Measurements from ENCODE around the gene NEK1.
"Not testable (repeated sequence)": the region's sequence is repeated elsewhere in the genome, so short reads cannot be mapped to it uniquely, and the experiment has no call there.

Gene NEK1

GRCh38 chr4:169460081-169460480, 152.3 kb downstream of the NEK1 start:
- no peak for DNase-seq
- H3K36me3 Mint-ChIP-seq (ENCODE audit: low read depth), result peaks cover 75% of the 10 kb centered on the region
- peaks cover 16% of the 10 kb centered on the region for H3K9me3 Mint-ChIP-seq
- H3K4me3 Mint-ChIP-seq, result no peak overlapping the region
- no peak overlapping the region for H3K27ac Mint-ChIP-seq
- H3K4me1 Mint-ChIP-seq (ENCODE audit: low read depth), result no peaks in the 10 kb centered on the region
- H3K27me3 Mint-ChIP-seq, result no peaks in the 10 kb centered on the region

DNA sequence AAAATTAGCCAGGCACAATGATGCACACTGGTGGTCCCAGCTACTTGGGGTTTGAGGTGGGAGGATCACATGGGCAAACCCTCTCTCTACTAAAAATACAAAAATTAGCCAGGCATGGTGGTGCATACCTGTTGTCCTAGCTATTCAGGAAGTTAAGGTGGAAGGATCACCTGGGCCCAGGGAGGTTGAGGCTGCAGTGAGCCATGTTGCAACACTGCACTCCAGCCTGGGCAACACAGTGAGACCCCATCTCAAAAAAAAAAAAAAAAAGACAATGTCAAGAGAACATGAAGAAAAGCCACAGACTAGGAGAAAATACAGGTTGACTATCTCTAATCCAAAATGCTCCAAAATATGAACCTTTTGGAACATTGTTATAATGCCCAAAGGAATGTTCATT, 153.8 kb downstream of the NEK1 start:
- no peaks in the 10 kb centered on the region for H3K4me1 Mint-ChIP-seq (ENCODE audit: low read depth)
- DNase-seq, result no peak
- no peak overlapping the region for H3K27ac Mint-ChIP-seq
- peaks cover 90% of the 10 kb centered on the region for H3K36me3 Mint-ChIP-seq (ENCODE audit: low read depth)
- no peaks in the 10 kb centered on the region for H3K27me3 Mint-ChIP-seq
- H3K4me3 Mint-ChIP-seq, result no peak overlapping the region
- H3K9me3 Mint-ChIP-seq, result peaks cover 20% of the 10 kb centered on the region

- DNase-seq; H3K27me3 Mint-ChIP-seq; H3K27ac Mint-ChIP-seq; H3K4me3 Mint-ChIP-seq; H3K4me1 Mint-ChIP-seq (ENCODE audit: low read depth): not testable (repeated sequence)
- Mint-ChIP-seq H3K36me3 (ENCODE audit: low read depth) (peaks cover 95% of the 10 kb centered on the region), H3K9me3 (peaks cover 27% of the 10 kb centered on the region)
Observed at GRCh38 chr4:169452644-169453043, 159.7 kb downstream of the NEK1 start.

DNA sequence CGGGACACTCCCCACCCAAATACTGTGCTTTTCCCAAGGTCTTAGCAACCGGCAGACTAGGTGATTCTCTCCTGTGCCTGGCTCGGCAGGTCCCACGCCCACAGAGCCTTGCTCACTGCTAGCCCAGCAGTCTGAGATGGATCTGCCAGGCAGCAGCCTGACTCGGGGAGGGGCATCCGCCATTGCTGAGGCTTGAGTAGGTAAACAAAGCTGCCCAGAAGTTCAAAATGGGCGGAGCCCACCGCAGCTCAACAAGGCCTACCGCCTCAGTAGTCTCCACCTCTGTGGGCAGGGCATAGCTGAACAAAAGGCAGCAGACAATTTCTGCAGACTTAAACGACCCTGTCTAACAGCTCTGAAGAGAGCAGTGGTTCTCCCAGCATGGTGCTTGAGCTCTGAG, 163.4 kb downstream of the NEK1 start:
- H3K9me3 Mint-ChIP-seq, result peaks cover 43% of the 10 kb centered on the region

DNA sequence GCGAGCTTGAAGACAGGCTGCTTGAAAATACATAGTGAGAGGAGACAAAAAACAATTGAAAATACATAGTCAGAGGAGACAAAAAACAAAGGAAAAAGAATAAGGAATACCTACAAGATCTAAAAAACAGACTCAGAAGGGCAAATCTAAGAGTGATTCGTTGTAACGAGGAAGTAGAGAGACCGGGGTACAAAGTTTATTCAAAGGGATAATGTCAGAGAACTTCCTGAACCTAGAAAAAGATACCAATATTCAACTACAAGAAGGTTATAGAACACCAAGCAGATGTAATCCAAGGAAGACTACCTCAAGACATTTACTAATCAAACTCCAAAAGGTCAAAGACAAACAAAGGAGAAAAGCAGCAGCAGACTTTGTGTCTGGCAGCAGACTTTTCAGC, 165.6 kb downstream of the NEK1 start:
- H3K27me3 Mint-ChIP-seq, result no peaks in the 10 kb centered on the region
- H3K9me3 Mint-ChIP-seq, result peaks cover 47% of the 10 kb centered on the region
- H3K4me1 Mint-ChIP-seq (ENCODE audit: low read depth), result no peaks in the 10 kb centered on the region
- no peak for DNase-seq
- peaks cover 88% of the 10 kb centered on the region for H3K36me3 Mint-ChIP-seq (ENCODE audit: low read depth)
- no peak overlapping the region for H3K27ac Mint-ChIP-seq
- no peak overlapping the region for H3K4me3 Mint-ChIP-seq

More for the DNA sequence above, 163.4 kb downstream of the NEK1 start:
- not testable (repeated sequence) for H3K27me3 Mint-ChIP-seq; DNase-seq; H3K4me1 Mint-ChIP-seq (ENCODE audit: low read depth); H3K27ac Mint-ChIP-seq; H3K4me3 Mint-ChIP-seq
- H3K36me3 Mint-ChIP-seq (ENCODE audit: low read depth), result peaks cover 95% of the 10 kb centered on the region

DNA sequence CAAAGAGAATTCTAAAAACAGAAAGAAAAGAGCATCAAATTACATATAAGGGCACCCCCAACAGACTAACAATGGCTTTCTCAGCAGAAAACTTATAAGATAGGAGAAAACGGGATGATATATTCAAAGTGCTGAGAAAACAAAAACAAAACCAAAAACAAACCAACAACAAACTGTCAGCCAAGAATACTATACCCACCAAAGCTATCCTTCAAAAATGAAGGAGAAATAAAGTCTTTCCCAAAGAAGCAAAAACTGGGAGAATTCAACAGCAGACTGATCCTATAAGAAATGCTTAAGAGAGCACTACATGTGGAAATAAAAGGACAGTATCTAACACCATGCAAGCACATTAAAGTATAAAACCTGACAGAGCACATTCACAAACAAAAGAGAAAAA, 168.6 kb downstream of the NEK1 start:
- peaks cover 58% of the 10 kb centered on the region for H3K36me3 Mint-ChIP-seq (ENCODE audit: low read depth)
- peaks cover 2% of the 10 kb centered on the region for H3K4me1 Mint-ChIP-seq (ENCODE audit: low read depth)
- peaks cover 39% of the 10 kb centered on the region for H3K9me3 Mint-ChIP-seq
- DNase-seq, result no peak
- H3K27me3 Mint-ChIP-seq, result no peaks in the 10 kb centered on the region
- H3K27ac Mint-ChIP-seq, result no peak overlapping the region
- H3K4me3 Mint-ChIP-seq, result no peak overlapping the region

DNA sequence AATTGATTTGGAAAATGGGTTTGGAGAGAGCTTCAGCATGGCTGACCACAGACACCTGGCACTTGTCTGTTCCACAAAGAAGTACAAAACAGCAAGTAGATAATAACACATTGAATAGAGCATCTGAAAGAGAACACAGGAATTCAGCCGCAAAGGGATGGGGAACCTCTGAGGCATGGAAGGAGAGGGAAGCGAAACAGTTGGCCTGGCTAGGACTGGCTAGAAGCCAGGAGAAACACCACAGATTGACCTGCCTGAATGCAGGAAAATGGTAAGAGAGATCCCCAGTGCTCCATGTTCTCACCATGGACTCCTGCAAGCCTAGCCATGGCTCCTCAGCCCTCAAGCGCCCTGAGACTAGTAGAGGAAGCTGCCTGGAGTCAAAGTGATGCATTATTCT, 171.9 kb downstream of the NEK1 start:
- Mint-ChIP-seq H3K9me3 (peaks cover 22% of the 10 kb centered on the region), H3K36me3 (ENCODE audit: low read depth) (peaks cover 34% of the 10 kb centered on the region), H3K27me3 (no peaks in the 10 kb centered on the region), H3K4me3 (no peak overlapping the region), H3K4me1 (ENCODE audit: low read depth) (peaks cover 2% of the 10 kb centered on the region), H3K27ac (no peak overlapping the region)
- no peak for DNase-seq

- peaks cover 22% of the 10 kb centered on the region for H3K36me3 Mint-ChIP-seq (ENCODE audit: low read depth)
- H3K4me3 Mint-ChIP-seq, result no peak overlapping the region
- DNase-seq, result no peak
- H3K9me3 Mint-ChIP-seq, result peaks cover 15% of the 10 kb centered on the region
- no peaks in the 10 kb centered on the region for H3K27me3 Mint-ChIP-seq
- peaks cover 2% of the 10 kb centered on the region for H3K4me1 Mint-ChIP-seq (ENCODE audit: low read depth)
- H3K27ac Mint-ChIP-seq, result no peak overlapping the region
Observed at GRCh38 chr4:169439244-169439643, 173.1 kb downstream of the NEK1 start.

- Mint-ChIP-seq H3K27me3 (no peaks in the 10 kb centered on the region), H3K4me3 (no peak overlapping the region), H3K27ac (no peak overlapping the region), H3K36me3 (ENCODE audit: low read depth) (peaks cover 14% of the 10 kb centered on the region), H3K4me1 (ENCODE audit: low read depth) (peaks cover 2% of the 10 kb centered on the region), H3K9me3 (peaks cover 5% of the 10 kb centered on the region)
- DNase-seq, result no peak
Observed at GRCh38 chr4:169438057-169438480, 174.3 kb downstream of the NEK1 start.

GRCh38 chr4:169437299-169438047, 174.9 kb downstream of the NEK1 start:
- Mint-ChIP-seq H3K27me3 (no peaks in the 10 kb centered on the region), H3K9me3 (peaks cover 3% of the 10 kb centered on the region), H3K36me3 (ENCODE audit: low read depth) (peaks cover 14% of the 10 kb centered on the region), H3K4me1 (ENCODE audit: low read depth) (peaks cover 2% of the 10 kb centered on the region), H3K4me3 (no peak overlapping the region), H3K27ac (no peak overlapping the region)
- no peak for DNase-seq

DNA sequence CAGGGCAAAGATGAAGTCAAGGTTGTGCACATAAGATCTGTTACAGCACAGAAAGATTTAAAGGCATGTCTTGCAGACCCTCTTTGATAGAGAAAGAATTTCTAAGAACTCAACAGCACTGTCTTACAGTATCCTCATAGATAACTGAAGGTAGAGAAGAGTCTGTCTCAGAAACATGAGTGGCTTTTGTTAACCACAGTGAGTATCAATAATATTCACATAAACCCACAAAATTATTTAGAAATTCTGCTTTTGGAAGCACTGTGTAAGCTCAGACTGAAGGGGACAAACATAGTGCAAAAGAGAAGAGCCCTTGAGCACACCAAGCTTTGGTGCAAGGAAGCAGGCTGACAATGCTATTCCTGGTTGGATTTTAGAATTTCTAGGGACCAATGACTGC, 175.6 kb downstream of the NEK1 start:
- H3K27me3 Mint-ChIP-seq, result no peaks in the 10 kb centered on the region
- peaks cover 2% of the 10 kb centered on the region for H3K4me1 Mint-ChIP-seq (ENCODE audit: low read depth)
- no peak for DNase-seq
- H3K4me3 Mint-ChIP-seq, result no peak overlapping the region
- H3K9me3 Mint-ChIP-seq, result no peaks in the 10 kb centered on the region
- H3K36me3 Mint-ChIP-seq (ENCODE audit: low read depth), result peaks cover 14% of the 10 kb centered on the region
- no peak overlapping the region for H3K27ac Mint-ChIP-seq

- Mint-ChIP-seq H3K27me3 (no peaks in the 10 kb centered on the region), H3K4me1 (ENCODE audit: low read depth) (no peaks in the 10 kb centered on the region), H3K36me3 (ENCODE audit: low read depth) (peaks cover 31% of the 10 kb centered on the region), H3K27ac (no peak overlapping the region), H3K4me3 (no peak overlapping the region), H3K9me3 (no peaks in the 10 kb centered on the region)
- DNase-seq, result no peak
Observed at GRCh38 chr4:169428376-169428775, 184.0 kb downstream of the NEK1 start.

DNA sequence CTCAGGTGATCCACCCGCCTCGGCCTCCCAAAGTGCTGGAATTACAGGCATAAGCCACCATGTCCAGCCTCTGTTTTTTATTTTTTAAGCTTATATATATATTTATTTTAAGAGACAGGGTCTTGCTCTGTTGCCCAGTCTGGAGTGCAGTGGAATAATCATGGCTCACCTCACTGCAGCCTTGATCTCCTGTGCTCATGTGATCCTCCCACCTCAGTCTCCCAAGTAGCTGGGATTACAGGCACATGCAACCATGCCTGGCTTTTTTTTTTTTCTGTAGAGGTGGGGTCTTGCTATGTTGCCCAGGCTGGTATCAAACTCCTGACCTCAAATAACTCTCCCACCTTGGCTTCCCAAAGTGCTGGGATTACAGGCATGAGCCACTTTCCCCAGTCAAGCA, 184.7 kb downstream of the NEK1 start:
- H3K4me3 Mint-ChIP-seq; H3K27ac Mint-ChIP-seq; H3K9me3 Mint-ChIP-seq; DNase-seq; H3K27me3 Mint-ChIP-seq; H3K4me1 Mint-ChIP-seq (ENCODE audit: low read depth): not testable (repeated sequence)
- H3K36me3 Mint-ChIP-seq (ENCODE audit: low read depth), result peaks cover 28% of the 10 kb centered on the region

DNA sequence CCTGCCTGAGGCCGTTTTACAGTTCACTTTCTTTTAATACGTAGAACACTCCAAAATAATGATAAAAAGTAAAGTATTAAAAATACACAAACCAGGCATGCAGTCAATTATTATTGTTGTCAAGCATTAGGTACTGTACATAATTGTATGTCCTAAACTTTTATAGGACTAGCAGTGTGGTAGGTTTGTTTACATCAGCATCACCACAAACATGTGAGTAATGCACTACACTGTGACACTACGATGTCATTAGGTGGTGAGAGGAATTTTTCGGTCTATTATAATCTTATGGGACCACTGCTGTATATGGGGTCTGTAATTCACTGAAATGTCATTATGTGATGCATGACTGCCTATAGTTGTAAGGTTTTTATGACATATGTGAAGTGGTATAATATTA, 192.1 kb downstream of the NEK1 start:
- Mint-ChIP-seq H3K27me3 (no peaks in the 10 kb centered on the region), H3K4me1 (ENCODE audit: low read depth) (peaks cover 22% of the 10 kb centered on the region), H3K9me3 (no peaks in the 10 kb centered on the region), H3K27ac (no peak overlapping the region), H3K36me3 (ENCODE audit: low read depth) (peaks cover 28% of the 10 kb centered on the region), H3K4me3 (no peak overlapping the region)
- no peak for DNase-seq

GRCh38 chr4:169418846-169419245, 193.5 kb downstream of the NEK1 start:
- no peak overlapping the region for H3K27ac Mint-ChIP-seq
- H3K4me1 Mint-ChIP-seq (ENCODE audit: low read depth), result peaks cover 22% of the 10 kb centered on the region
- no peaks in the 10 kb centered on the region for H3K27me3 Mint-ChIP-seq
- peaks cover 16% of the 10 kb centered on the region for H3K36me3 Mint-ChIP-seq (ENCODE audit: low read depth)
- no peaks in the 10 kb centered on the region for H3K9me3 Mint-ChIP-seq
- no peak overlapping the region for H3K4me3 Mint-ChIP-seq
- DNase-seq, result no peak
